GM12872 (cell line): ENCODE data around the gene CKLF.

Experiments used
- TF ChIP-seq, protein P1 (sequence below): IDR thresholded peaks from 3 replicates; pipeline ENCODE4 v1.5.1; 2011; ENCODE audit warnings: low read depth, mild to moderate bottlenecking, low read length, moderate library complexity; ENCODE audit not compliant: insufficient read depth

The CKLF gene

DNA sequence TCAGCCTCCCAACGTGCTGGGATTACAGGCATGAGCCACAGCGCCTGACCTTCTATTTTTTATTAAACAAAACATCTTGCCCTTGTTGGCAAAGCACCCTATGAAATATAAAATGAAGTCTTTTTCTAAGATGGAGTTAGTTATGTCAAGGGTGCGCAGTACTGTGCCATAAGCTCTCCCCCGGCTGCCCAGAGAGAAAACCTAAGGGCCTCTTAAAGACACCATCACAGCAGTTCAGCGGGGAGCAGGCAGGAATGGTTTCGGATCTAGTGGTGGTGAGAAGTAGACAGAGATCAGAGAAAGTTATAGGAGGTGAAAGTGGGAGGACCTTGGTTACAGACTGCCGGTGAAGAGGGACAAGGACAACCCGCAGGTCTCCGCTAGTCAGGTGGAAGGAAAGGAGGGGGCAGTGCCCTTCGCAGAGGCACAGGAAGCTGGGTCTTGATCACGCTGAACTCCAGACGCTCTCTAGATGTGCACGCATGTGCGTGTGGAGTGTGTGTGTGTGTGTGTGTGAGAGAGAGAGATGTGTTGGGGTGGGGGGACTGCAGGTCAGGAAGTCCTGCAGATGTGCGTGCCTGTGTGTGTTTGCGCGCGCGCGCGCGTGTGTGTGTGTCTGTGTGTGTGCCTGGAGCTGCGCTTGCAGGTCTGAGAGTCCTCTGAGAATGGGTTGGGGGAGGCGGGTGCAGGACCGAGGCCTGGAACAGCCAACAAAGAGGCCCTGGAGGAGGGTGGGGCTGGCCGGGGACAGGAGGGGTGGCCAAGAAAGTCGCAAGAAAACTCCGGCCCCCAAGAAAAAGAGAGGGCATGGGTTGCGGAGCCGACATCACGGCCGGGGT is 51.4 kb downstream of the CKLF start:
- TF ChIP-seq, protein P1, sequence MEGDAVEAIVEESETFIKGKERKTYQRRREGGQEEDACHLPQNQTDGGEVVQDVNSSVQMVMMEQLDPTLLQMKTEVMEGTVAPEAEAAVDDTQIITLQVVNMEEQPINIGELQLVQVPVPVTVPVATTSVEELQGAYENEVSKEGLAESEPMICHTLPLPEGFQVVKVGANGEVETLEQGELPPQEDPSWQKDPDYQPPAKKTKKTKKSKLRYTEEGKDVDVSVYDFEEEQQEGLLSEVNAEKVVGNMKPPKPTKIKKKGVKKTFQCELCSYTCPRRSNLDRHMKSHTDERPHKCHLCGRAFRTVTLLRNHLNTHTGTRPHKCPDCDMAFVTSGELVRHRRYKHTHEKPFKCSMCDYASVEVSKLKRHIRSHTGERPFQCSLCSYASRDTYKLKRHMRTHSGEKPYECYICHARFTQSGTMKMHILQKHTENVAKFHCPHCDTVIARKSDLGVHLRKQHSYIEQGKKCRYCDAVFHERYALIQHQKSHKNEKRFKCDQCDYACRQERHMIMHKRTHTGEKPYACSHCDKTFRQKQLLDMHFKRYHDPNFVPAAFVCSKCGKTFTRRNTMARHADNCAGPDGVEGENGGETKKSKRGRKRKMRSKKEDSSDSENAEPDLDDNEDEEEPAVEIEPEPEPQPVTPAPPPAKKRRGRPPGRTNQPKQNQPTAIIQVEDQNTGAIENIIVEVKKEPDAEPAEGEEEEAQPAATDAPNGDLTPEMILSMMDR = no peak

DNA sequence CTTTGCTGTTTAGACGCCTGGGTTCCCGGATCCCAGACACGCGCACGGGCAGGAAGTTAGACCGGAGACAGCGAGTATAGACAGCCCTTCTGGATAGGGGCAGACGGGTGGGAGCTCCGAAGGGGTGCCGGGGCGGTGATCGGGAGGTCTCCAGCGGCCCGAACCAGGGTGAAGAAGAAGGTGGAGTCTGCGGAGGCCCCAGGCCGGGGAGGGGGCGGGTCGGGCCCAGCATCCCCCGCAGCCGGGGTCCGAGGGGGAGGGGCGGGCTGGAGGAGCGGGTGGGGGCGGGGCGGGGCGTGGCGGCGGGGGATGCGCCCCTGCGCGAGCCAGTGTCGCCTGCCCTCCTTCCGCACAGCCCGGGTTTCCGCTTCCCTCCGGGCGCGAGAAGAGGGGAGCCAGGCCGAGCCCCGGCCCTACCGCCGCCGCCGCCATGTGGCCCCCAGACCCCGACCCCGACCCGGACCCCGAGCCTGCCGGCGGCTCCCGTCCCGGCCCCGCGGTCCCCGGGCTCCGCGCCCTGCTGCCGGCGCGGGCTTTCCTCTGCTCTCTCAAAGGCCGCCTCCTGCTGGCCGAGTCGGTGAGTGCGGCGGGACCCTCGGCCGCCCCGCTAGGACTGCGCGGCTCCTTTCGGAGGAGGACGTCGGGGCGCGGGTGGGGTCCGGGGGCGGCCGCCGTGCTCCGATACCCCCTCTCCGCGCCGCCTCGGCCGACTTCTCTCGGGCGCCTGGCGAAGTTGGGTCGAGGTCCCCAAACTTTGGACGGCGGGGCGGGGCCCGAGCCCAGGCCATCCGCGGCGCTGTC is 52.2 kb downstream of the CKLF start, which contains the start of gene CMTM3:
TSS of gene CMTM3 (plus strand) at position 329 of the 801 bp plus-strand sequence. CDS start at position 431, 102 bp downstream.
- TF ChIP-seq, protein P1 = peak; percentile 54; the same call in 2 of the 3 replicates

DNA sequence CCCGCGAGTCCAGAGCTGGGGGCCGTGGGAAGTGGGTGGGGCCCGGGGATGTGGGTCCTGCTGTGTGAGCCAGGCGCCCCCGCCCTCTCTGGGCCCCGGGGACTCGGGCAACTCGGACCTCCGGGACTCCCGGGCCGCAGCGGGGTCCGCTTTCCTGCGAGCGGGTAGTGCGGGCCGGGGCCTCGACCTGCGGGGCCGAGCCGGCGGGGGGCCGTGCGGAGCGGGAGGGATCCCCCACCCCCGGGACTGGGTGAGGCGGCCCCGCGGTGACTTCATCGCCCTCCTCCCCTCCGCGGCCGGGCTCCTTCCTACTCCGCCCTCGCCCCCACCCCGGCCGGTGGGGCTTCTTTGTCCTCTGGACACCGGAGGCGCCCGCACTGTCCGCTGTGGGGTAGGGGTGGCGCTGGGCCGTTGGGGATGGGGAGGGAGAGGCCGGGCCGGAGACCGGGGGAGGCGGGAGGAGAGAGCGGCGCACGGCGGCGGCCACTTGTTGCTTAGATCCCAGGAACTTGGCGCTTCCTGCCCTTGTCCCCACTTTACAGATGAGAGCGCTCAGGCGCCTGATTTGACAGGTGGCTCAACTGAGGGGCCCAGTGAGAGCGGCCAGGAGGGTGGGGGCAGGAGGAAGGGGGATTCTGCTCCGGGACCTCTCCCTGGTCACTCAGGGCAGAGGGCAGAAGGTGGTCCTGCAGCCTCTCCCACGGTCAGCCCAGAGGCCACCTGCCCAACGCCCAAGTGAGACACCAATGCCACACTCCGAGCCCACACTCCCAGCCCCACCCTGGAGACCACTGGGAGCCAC is 53.0 kb downstream of the CKLF start:
- TF ChIP-seq, protein P1 = no peak

DNA sequence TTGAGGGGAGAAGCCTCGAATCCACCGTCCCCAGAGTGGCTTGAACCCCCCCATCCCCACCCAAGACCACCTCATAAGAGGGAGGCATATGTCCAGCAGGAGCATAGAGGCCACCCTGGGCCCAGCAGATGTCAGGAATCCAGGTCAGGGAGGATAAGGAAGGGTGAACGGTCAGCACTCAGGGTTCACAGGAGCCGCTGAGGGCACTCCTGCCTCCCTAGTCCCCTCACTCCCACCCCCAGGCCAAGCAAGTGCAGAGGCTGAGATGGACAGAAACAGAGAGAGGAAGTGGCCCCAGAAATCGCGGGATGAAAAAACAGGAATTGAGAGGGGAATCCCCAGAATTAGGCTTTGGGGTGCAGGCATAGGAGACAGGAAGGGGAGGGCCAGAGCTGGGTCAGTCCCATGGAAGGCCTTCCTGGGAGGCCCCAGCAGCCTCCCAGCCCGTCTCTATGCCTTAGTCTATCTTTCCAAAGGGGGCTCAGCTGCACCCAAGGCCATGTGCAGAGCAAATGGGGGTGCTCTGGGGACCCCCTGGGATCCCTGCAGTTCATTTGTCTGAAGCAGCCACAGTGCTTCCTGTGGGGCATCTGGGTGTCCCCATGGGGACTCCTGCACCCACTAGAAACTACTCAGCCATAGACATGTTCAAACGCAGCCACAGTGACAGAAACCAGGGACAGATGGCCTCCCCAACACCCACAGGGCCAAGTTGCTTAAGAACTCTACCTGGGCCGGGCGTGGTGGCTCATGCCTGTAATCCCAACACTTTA is 53.8 kb downstream of the CKLF start:
- TF ChIP-seq, protein P1 = no peak

DNA sequence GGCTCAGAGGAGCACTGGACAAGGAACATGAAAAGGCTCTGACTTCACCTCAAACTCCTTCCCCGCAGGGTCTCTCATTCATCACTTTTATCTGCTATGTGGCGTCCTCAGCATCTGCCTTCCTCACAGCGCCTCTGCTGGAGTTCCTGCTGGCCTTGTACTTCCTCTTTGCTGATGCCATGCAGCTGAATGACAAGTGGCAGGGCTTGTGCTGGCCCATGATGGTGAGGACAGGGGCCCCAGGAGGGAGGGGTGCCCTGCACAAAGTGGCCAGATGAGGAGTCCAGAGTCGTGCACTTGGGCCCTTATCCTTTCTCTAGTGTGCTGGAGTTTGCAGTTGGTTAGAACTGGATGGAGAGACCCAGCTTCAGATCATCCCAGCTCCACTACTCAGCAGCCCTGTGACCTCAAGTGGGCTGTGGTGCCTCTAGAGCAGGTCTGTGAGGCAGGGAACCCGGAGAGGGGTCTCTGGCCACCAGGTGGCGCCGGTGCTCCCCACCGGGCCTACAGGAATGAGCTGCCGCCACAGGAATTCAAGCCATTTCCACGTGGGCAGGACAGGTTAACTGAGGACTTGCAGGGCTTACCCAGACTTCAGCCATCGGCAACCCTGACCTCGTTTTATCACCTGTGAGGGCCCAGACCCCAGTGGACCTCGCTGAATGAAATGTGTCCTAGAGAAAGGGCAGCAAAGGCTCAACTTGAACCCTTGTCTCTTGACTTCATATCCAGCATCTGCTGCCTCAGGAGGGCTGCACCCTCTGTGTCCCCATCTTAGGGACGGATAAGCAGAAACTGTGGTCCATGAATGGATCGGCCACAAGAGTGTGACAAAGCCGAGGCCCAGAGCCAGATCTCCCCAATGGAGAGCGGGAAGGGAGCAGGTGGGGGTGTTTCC is 56.1 kb downstream of the CKLF start:
- TF ChIP-seq, protein P1 = peak; percentile 98

DNA sequence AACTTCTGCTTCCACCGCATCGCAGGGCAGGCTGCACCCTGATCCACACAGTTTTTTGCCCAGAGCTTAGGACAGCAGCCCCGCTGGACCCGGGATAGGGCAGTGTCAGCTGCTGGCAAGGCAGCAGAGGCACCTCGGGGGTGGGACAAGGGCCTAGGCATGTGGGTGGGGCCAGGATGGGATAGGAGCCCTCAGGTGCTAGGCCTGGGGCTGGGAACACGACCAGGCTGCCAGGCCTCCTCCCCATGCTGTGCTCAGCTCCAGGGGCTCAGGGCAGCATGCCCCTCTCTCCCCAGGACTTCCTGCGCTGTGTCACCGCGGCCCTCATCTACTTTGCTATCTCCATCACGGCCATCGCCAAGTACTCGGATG is 56.7 kb downstream of the CKLF start:
- TF ChIP-seq, protein P1 = no peak
